Right kidney (tissue), 9 donors: Measurements from ENCODE around the gene IFNG-AS1.
A peak's percentile ranks its signal among the peaks of the same experiment; 100 is the strongest.

Source experiments
- DNase-seq: peaks from one replicate; pipeline ENCODE4 v3.0.0-alpha.2; 2016
- long read RNA-seq, 8 donors: transcript quantifications; one replicate each; lab custom pipeline, GENCODE V29; 2026

Gene IFNG-AS1
- long read RNA-seq, donor 1: 0 reads
- long read RNA-seq, donor 2: 0 reads
- long read RNA-seq, donor 3: 0 reads
- long read RNA-seq, donor 4: 0 reads
- long read RNA-seq, donor 5: 0 reads
- long read RNA-seq, donor 6: 0 reads
- long read RNA-seq, donor 7: 0 reads
- long read RNA-seq, donor 8: 0 reads

DNA sequence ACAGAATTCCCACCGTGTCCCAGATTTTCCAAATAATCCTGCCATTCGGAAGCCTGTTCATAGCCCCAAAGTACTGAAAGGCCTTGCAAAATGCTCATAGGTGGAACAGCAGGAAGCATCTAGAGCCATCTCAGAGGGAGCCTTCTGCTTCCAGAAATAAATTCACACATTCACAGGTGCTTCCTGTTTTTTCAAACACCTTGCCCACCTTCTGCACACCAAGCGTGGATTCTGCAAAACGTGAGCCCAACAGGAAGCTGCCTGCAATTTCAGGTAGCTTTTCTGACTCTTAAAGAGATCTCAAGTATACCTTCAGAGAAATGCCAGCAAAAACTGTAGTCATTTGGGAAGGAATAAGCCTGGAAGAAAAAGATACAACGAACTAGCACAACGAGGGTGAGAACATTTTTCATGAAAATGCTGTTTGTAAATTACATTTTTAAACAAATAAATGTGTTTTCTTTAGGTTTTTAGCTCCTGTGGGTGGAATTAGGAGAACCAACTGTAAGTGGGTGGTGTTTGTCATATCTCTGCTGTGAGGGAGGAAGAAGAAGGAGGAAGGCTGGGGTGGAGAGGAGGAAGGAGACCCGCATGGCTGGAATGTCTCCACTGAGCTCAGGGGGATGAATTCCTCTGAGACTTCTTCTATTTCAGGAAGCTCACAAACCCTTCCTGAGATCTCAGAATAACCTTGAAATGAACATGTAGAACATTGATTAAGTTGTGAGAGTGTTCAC is at the start of gene IFNG-AS1:
Gene IFNG-AS1 (plus strand): TSS at position 264 of the 737 bp plus-strand sequence.
- DNase-seq: no peak

DNA sequence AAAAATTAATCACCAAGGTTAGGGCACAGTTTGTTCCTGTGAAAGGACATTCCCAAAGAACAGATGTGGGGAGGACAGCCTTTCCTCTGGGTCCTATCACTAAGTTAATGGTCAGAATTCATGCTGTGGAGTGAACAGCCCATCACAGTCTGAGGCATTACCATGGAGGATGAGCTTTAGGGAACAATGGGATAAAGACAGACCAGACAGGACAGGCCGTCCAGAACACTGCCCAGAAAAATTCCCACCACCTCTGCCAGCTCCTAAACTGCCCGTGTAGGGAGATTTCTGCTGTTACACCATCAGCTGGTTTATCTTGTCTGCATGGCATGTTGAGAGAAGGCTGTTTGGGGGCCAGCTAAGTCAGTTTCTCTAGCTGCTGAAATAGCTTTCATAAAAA is 49.6 kb upstream of the IFNG-AS1 start:
- DNase-seq: no peak

DNA sequence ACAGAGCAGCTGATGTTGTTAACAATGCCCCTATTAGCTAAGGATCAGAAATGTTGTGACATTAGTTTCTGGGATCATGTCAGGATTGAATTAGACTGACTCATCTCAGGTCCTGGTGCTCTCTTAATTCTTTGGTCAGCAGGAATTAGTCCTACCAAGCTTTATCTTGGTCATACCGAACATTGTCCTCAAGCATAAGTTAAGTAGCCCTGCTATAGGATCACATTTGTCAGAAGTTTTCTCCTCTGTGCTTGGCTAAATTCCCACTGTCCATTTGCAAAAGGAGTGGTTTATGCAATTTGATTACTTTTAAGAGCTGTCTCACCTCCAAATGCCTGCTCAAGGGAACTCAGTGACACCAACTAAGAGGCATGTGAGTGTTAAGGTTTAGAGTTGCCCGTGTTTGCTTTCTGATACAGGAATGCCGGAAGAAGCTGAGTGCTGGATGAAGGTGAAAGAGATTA is 48.4 kb upstream of the IFNG-AS1 start:
- DNase-seq: no peak

DNA sequence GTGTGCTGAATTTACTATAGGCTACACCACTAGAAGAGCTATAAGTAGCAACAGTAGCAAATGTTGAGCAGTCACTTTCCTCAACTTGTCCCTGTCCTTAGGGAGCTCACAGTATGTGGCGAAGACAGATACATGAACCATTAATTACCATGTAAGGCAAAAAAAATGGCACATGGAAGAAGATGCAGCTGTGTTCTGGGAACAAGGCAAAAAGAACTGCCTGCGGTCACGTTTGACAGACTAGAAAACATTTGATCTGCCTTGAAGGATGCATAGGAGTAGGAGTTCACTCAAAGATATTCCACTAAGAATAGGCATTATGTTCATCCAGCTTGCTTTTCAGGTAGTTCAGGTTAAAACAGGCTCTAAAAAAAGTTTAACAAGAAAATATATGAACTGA is 46.5 kb upstream of the IFNG-AS1 start:
- DNase-seq: no peak

DNA sequence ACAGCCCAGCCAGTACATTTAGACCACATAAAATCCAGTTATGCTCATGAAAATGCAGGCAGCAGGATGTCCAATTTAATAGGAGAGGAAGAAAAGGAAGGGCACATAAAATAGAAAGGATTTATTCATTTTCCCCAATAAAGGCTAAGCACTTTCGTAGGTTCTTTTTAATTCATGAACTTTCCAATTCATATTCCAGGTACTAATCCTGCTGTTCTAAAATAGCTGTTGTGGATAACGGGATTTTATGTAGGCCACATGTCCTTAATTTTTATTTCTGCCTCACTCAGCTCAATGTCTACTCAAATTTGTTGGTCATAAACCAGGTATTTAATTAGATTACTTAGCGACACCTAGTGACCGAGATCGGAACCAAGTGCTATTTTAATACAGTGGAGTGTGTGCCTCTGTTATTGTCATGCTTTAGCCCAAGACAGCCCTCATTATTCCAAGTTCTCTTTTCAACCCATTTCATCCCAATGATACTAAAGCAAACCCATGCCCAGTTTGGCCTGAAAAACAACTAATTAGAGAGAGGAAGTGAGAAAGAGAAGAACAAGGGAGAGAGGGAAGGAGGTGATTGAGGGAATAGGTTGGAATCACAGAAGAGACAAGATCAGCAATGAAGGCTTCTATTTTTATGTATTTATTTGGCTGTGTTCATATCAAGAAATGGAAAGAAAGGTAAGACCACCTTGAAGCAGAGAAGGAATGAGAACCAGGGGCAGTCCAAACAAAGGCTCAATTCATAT is 45.9 kb upstream of the IFNG-AS1 start:
- DNase-seq: peak; percentile 42

DNA sequence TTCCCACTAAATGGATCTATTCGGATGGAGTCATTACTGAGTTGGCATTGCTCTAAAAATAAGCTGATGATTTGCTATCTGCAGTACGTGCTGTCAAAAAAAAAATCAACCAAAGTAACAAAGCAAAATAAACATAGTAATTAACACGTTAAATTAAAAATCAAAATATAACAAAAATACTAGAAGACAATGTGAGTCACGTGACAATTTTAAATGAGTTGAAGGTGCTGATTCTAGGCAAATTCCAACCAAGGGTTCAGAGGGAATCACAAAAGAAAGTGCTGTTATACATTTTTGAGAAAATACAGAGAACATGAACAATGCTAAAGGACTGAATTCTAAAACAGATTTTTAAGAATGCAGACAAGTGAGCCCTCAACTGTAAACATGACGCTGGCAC is 45.2 kb upstream of the IFNG-AS1 start:
- DNase-seq: no peak

DNA sequence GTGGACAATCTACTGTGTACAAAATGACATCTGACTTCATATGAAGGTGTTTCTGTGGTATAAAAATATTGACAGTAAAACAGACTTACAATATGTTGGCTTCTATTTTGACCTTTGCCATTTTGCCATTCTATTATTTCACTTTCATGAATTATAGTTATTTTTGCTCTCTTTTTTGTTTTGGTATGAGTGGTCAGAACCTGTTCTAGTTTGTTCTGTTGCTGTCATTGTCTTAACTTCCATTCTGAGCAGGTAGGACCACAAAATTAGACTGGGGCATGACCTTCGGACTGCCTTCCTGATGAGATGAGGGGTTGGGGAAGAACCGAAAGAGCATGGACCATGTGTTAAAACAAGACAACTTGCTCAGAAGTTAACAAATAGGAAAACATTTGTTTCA is 36.5 kb upstream of the IFNG-AS1 start:
- DNase-seq: no peak

DNA sequence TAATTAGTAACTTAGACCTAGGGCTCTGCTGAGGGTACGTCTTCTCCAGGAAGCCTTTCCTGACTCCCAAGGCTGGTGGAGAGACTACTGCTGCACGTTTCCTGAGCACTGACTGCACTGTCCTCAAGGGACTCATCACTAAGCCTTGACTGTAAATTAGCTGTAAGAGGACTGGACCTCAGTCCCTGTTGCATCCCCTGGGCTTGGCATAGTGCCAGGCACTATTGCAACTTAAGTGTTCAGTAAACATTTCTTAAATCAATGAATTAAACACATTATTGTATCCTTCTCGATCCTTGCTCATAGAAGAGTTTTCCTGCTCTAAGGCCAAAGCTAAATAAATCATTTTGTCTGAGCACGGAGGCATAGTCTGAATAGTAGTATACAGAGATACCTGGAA is 31.9 kb upstream of the IFNG-AS1 start:
- no peak for DNase-seq

DNA sequence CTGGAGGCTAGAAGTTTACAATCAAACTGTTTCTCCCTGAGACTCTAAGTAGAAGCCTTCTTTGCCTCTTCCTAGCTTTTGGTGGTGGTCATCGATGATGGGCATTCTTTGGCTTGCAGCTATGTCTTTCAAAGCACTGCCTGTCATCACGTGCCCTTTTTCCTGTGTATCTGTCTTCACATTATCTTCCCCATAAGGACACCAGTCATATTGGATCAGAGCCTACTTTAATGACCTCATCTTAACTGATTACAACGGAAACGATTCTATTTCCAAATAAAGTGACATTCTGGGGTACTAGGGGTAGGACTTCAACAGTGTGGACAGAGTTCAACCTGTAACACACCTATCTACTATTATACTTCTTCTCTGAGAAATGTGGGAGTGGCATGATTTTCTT is 31.1 kb upstream of the IFNG-AS1 start:
- no peak for DNase-seq

DNA sequence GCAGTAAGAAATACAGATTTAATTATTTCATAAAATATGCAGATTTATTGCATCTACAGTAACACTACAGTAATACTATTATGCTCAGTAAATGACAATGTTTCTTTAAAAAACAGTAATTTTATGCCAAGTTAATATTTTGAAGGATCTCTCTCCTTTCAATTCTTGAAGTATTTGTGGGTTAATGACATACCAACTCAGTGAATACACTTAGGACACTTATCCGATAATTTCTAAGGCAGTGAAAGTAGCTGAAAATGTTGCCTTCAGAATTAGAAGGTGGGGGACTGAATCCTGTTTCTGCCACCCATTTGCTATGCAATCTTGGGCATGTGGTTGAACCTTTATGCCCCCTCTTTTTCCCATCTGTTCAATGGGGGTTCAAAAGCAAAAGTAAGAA is 24.8 kb upstream of the IFNG-AS1 start:
- DNase-seq: no peak

DNA sequence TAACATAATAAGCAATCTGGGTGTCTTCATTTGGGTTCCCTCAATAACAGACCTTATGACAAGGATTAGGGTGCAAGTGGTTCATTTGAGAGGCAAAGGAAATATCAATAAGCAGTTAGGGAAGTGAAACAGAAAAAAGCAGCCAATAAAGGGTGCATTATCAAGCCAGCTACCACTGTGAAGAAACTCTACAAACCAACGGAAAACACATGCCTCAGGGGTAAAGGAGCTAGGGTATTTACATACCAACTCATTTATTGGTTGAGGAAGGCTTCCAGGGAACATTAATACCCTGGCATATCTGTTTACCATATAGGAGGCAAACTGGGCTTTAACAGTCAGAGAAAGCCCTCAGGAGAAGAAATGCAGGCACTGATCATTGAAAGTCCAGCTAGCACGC is 22.7 kb upstream of the IFNG-AS1 start:
- DNase-seq: no peak

DNA sequence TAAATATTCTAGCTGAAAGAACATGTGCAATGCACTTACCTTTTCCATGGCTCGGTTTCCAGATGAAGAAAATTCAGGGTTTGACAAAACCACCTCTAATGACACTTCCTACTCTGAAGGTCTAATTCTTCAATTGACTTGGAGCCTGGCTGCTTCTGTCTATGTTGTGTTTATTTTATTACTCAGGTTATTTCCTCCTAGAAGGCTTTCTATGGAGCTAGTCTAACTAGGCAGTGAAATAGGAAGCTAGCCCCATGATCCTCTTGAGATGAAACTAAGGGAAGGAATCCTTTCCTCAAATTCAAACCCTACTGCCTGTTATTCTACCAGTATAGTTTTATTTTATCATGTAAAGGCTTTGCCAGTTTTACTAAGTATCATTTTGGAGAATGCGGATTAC is 20.9 kb upstream of the IFNG-AS1 start:
- no peak for DNase-seq

DNA sequence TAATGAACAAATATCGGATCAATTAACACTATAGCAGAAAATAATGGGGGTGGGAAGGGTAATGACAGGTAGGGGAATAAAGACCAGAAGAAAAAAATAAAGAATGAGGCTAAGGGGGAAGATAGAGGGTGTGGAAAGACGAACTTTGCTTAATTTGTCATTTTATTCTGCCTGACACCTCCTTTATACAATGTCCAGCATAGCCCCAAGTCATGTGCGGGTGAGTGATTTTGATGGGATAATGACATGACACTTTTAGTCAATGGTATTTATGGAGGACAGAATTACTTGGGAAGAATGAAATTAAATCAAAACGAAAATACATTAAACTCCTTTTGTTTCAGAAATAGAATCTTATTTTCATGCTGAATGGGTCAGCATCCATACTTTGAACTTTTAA is 20.5 kb upstream of the IFNG-AS1 start:
- DNase-seq: no peak

DNA sequence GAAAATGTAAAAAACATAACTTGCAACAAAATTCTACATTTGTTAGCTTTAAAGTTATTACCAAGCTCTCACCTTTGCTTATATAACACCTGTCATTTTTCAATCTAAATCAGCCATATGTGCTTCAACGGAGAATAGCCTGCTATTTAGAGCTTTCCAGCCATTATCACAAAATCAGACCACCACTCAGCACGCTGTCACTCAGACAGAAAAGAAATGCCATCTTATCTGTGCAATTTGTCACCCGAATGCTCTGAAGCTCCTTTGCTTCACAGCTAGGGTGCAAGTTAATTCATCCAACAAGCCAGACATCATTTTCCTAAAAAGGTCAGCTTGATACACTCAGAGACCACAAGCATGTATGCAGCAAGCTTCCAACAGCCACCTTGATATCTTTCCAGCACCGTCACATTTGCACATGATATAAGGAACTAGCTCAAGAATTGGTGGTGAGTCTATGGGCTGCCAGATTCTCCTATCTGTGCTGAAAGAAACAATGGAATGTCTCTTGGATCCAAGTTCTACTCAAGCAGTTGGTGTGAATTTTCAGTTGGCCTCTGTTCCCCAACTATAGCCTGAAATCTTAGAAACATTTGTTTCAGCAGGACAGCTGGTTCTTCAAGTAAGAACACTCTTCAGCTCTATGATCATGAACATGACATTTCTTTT is 20.0 kb upstream of the IFNG-AS1 start:
- no peak for DNase-seq

DNA sequence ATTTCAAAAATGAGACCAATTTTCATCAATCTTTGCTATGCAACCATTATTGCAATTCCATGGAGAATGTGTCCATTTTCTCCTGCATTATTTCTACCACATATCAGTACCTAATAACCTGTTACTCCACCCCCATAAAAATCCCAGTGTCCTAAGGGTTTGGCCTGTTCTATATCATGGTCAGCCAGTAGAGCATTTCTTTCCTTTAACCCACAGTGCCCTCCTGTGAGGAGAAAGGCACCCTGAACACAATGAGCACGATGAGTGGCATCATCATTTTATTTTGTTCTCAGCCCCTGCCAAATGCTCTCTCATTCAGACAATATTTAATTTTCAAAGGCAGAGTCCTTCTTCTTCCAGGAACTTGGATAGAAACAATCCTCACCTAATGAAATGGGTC is 11.6 kb upstream of the IFNG-AS1 start:
- DNase-seq: no peak

DNA sequence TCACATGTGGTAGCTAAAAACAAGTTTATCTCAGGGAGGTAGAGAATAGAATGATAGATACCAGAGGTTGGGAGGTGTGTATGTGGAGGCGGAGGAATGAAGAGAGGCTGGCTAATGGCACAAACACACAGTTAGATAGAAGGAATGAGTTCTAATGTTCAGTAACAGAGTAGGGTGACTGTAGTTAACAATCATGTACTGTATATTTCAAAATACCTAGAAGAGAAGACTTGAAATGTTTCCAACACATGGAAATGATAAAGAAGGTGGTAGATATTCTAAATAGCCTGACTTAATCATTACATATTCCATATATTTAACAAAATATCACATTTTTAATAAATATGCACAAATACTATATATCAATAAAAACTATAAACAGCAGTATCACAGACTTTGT is 8.9 kb upstream of the IFNG-AS1 start:
- no peak for DNase-seq

DNA sequence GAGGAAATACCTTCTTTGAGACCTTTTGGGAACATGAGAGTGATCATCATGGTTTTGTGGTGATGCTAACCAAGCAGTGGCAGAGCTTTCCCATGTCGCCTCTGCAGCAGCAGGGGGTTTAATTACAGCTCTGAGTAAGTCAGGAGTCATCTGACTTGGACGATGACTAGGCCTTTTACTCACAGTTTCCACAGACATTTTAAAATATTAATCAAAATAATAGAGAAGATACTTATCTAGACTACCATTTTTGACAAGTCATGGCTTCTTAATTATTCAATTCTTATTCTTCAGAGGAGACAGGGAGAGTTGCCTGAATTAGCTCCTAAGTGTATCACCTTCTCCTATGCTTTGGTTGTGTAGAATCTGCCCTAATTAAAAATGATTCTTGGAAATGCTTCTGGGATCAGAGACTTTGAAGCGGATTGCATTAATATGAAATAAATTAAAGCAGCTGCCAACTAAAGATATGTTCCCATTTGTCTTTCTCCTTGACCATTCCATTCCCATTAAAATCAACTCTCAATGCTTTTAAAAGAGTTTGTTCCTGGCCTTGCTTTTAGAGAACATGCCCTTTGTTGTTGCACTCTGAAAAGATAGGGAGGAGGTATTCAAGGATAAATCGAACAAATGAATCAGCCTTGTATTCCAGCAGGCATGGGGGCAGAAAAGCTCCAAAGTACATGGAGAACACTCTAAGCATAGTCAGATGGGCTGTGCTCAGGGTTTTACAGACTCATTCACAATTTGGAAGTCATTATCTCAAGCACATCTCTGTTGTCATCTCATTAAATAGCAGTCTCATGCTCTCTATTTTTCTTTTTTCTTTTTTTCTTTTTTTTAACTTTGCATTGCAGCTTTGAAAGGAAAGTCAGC is 7.7 kb upstream of the IFNG-AS1 start:
- DNase-seq: no peak

DNA sequence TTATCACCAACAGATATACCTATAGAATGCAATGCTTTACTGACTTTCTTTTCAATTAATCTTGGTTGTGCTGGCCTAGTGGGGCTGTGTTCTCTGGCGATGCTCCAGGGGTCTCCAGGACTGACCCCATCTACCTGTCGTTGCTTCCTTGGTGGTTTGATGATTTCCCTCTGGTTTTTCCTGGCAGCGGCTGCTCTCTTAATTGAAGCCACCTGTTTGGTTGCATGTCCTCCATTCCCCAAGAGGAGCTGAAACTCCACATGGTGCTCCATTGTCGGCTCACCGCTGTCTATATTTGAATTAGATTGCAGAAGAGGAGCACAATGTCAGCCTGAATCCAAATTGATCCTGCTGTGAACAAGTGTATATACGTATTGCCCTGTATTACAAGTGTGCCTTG is 7.1 kb upstream of the IFNG-AS1 start:
- no peak for DNase-seq

DNA sequence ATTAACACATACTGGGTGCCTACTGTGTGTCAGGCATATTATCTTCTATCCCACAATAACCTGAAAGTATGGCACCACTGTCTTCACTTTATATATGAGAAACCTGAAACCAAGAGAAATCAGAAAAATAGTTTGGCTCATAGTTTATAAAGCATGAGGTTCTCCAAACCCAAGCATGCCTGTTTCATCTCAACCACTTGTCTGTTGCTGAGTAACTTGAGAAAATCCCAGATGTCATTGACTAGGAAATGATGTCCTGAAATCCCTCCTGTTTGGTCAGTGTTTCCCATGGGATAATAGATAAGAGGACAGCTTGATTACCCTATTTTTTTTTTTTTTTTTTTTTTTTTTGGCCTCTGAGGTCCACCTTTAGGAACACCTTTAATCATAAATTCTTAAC is 2.6 kb upstream of the IFNG-AS1 start:
- DNase-seq: no peak

DNA sequence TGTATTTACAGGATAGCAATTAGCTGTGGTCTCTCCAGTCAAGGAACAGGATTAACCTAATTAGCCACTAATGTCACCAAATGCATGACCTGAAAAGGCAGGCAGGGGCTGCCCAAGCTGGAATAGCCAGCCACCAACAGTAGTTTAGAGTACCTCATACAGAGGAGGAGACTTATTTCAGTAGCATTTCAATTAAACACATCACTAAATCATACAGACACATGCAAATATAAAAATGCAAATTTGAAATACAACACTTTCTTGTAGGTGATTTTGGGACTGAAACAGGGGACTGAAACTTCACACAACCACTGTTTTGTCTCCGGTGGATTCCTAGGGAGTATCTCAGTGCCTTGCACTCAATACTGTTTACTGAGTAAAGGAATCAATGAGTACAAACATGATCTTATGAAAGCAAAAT is 636 bp upstream of the IFNG-AS1 start:
- no peak for DNase-seq

DNA sequence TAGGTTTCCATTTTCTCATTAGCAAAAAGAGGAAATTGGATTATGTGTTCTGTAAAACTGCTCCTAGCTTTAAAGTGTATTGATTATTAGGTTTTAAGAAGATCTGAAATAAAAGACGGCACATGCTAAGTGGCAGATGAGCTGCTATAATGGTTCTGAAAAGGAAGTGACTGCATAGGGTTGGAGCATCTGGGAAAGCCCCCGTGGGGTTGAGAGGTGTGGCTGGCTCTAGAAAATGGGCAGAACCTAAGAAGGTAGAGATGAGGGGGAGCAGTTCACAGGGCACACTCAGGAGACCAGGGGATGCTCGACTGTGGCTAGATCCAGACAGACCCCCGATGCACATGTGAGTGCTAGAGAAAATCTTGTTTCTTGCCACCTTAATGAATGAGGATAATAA is 1.9 kb downstream of the IFNG-AS1 start:
- DNase-seq: no peak

DNA sequence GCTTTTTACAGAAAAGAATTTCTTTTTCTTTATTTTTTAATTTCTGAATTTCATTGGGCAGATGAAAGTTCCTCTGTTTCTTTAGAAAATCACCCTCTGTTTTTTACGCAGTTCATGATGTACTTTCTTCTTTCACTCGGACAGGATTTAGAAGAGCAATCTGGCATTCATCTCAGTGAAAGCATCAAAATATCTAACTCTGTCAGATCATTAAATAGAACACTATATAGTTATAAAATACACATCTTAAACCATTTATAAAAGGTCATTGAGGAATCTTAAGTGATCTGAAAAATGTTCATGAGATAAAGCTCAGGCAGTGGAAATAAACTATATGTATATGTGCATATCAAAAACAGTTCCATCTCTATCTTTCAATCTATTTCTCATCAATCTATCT is 3.9 kb downstream of the IFNG-AS1 start:
- no peak for DNase-seq
